ENCODE measurements around the gene CKB. TPM values are rescaled to one million over a fixed set of nuclear protein-coding genes. Genes with fewer than 3 reads are reported as not detected.
A peak's percentile ranks its signal among the peaks of the same experiment; 100 is the strongest.

The CKB gene
- total and polyA plus RNA-seq, 5 experiments from 2014 or later = 0.69 to 1.8 TPM; not detected in 3

- POLR2A ChIA-PET = interaction anchor here (1.7 kb wide), 1 partner anchor 12 kb away, joined by 4 read pairs; no protein-coding TSS in a partner anchor
- no peak overlapping the region for H3K27ac Mint-ChIP-seq
Measured at GRCh38 chr14:103533137-103533998, 10.7 kb upstream of the CKB start.

DNA sequence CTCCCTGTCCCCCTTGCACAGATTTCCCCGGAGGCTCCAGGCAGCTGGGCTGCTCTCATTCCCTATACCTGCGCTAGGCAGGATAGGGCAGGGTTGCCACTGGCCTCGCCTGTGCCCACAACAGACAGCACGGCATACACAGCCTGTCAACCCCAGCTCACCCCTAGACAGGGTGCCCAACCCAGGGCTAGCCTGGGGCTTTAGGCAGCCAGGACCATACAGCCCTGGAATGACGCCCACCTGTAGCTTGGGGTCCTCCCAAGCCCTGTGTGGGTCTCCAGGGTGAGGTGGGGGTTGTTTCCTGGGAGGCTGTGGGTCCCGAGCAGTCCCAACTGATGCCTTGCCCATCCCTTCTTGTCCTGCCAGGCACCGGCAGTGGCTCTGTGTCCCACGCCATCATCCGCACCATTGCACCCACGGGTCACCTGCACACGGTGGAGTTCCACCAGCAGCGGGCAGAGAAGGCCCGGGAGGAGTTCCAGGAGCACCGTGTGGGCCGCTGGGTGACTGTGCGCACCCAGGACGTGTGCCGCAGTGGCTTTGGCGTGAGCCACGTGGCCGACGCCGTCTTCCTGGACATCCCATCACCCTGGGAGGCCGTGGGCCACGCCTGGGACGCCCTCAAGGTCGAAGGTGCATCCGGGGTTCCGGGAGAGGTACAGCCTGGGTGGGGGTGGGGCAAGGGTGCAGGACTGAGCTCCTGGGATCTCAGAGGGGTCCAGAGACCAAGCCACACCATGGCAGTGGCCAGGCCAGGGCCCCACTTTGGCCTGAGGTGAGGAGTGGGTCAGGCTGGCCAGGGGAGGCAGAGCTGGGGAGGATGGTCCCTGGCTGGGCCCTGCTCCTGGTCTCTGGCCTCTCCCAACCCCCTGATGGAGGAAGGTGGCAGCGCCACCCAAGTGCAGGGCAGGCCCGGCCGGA, 9.8 kb upstream of the CKB start:
- Mint-ChIP-seq H3K9me3 (no peaks in the 10 kb centered on the region), H3K27me3 (peaks cover 0 to 2% (median 0%) of the 10 kb centered on the region in 5 donors), H3K36me3 (peaks cover 0 to 4% (median 0%) of the 10 kb centered on the region in 3 donors), H3K27ac (peak overlapping the region in 1 of 10 donors; percentile 49), H3K4me1 (peaks cover 18 to 42% (median 32%) of the 10 kb centered on the region in 4 donors), H3K4me3 (no peak overlapping the region)
- POLR2A ChIA-PET = interaction anchor here (1.7 to 2.6 kb wide), 2 partner anchors 13 to 30 kb away, joined by 4 to 11 read pairs; partner anchors contain the start of genes BAG5 and COA8
- DNase-seq (no peak), ATAC-seq (no peak)

More at GRCh38 chr14:103533137-103533998, 10.7 kb upstream of the CKB start:
- ATAC-seq = no peak
- Mint-ChIP-seq H3K4me1 (peaks cover 17 to 33% (median 26%) of the 10 kb centered on the region in 4 donors), H3K36me3 (peaks cover 0 to 4% (median 0%) of the 10 kb centered on the region in 3 donors), H3K9me3 (no peaks in the 10 kb centered on the region), H3K27me3 (peaks cover 0 to 2% (median 0%) of the 10 kb centered on the region in 5 donors), H3K4me3 (peak overlapping the region in 1 of 10 donors; percentile 37)
- DNase-seq = no peak

DNA sequence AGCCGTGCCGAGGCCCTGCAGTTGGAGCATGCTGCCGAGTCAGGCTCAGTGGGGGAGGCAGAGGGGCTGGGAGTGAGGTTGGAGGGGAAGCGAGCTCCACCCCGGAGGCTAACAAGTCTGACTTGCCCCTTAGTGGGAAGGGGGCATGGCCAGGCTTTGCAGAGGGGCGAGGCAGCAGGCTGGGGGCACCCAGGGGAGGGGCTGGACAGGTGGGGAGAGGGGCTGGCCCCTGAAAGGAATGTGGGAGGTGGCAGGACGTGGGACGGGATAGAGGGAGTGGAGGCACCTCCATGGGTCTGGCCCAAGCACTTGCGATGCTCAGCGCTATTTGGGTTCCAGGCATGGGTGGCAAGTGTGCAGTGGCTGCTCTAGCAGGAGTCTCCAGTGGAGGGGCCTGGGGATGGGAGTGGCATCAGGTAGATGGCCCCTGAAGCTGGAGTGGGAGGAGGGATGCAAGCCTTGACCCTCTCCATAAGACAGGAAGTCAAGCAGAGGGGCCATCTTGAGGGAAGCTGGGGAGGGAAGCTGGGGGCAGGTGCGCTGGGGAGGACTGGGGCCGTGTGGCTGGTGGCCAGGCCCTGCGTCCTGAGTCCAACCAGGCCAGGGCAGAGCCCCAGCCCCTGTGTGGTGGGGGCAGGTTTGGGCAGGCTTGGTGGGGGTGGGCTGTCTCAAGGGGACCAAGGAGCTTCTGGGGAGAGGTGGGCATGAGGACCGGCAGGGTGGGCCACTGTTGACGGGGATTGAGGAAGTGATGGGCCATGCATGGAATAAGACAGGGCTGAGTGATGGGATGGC, 9.0 kb upstream of the CKB start:
- POLR2A ChIA-PET = interaction anchor here (2.6 to 3.6 kb wide), 2 partner anchors 30 to 198 kb away, joined by 11 to 12 read pairs; partner anchors contain the start of genes BAG5, COA8 and EIF5
- Mint-ChIP-seq H3K36me3 (peaks cover 0 to 4% (median 0%) of the 10 kb centered on the region in 3 donors), H3K4me1 (peaks cover 19 to 50% (median 39%) of the 10 kb centered on the region in 4 donors), H3K27me3 (peaks cover 0 to 2% (median 0%) of the 10 kb centered on the region in 5 donors), H3K4me3 (peak overlapping the region in 4 of 10 donors; percentile 13 to 63 (median 19)), H3K9me3 (no peaks in the 10 kb centered on the region), H3K27ac (peak overlapping the region in 5 of 10 donors; percentile 44 to 63 (median 56))
- DNase-seq (no peak), ATAC-seq (no peak)

DNA sequence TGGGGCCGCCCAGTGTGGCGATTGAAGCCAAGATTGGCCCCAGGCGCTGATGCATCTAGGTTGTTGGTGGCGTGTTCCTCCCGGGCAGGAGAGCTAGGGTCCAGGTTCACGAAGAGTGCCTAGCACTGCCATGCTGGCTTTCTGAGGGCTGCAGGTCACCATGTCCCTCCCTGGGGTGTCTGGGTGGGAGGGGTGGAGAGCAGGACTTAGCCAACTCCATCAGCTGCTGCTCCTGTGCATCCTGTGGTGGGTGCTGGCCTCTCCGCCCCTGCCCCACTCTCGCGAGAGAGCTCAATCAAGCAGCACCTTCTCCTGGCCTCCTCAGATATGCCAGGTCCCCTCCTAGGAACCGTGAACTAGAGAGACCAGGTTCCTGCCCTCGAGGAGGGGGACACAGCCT, 8.2 kb upstream of the CKB start:
- POLR2A ChIA-PET = interaction anchor here (0.8 to 3.6 kb wide), 3 partner anchors 10 to 197 kb away, joined by 3 to 12 read pairs (median 11); partner anchors contain the start of genes BAG5, COA8 and EIF5
- DNase-seq (no peak), ATAC-seq (no peak)
- Mint-ChIP-seq H3K4me1 (peaks cover 19 to 52% (median 40%) of the 10 kb centered on the region in 4 donors), H3K4me3 (peak overlapping the region in 7 of 10 donors; percentile 90 to 95 (median 93)), H3K9me3 (no peaks in the 10 kb centered on the region), H3K27me3 (peaks cover 0 to 2% (median 0%) of the 10 kb centered on the region in 5 donors), H3K36me3 (peaks cover 0 to 4% (median 0%) of the 10 kb centered on the region in 3 donors), H3K27ac (peak overlapping the region in 8 of 10 donors; percentile 24 to 96 (median 60))

- POLR2A ChIA-PET = interaction anchor here (0.8 to 3.6 kb wide), 5 partner anchors 9 to 197 kb away, joined by 3 to 12 read pairs (median 9); partner anchors contain the start of genes BAG5, COA8 and EIF5
- H3K9me3 Mint-ChIP-seq = no peaks in the 10 kb centered on the region
- peaks cover 0 to 4% (median 0%) of the 10 kb centered on the region in 3 donors for H3K36me3 Mint-ChIP-seq
- peak overlapping the region in 8 of 10 donors; percentile 57 to 98 (median 90) for H3K27ac Mint-ChIP-seq
- H3K4me1 Mint-ChIP-seq = peaks cover 19 to 52% (median 41%) of the 10 kb centered on the region in 4 donors
- peak overlapping the region; percentile 88 to 95 (median 92) for H3K4me3 Mint-ChIP-seq
- ATAC-seq (no peak), DNase-seq (peak in 2 of 10 donors; percentile 26 to 29)
- peaks cover 0 to 2% (median 0%) of the 10 kb centered on the region in 5 donors for H3K27me3 Mint-ChIP-seq
Measured at GRCh38 chr14:103530390-103530789, 7.8 kb upstream of the CKB start.

GRCh38 chr14:103529383-103530365, 7.0 kb upstream of the CKB start:
- peaks cover 0 to 4% (median 0%) of the 10 kb centered on the region in 3 donors for H3K36me3 Mint-ChIP-seq
- H3K27me3 Mint-ChIP-seq = peaks cover 0 to 2% (median 0%) of the 10 kb centered on the region in 5 donors
- no peaks in the 10 kb centered on the region for H3K9me3 Mint-ChIP-seq
- peak overlapping the region; percentile 88 to 95 (median 92) for H3K4me3 Mint-ChIP-seq
- H3K4me1 Mint-ChIP-seq = peaks cover 19 to 52% (median 41%) of the 10 kb centered on the region in 4 donors
- ATAC-seq (no peak), DNase-seq (no peak)
- peak overlapping the region; percentile 86 to 98 (median 95) for H3K27ac Mint-ChIP-seq
- POLR2A ChIA-PET = interaction anchor here (1.1 to 3.6 kb wide), 5 partner anchors 9 to 196 kb away, joined by 4 to 12 read pairs (median 9); partner anchors contain the start of genes BAG5, COA8 and EIF5

DNA sequence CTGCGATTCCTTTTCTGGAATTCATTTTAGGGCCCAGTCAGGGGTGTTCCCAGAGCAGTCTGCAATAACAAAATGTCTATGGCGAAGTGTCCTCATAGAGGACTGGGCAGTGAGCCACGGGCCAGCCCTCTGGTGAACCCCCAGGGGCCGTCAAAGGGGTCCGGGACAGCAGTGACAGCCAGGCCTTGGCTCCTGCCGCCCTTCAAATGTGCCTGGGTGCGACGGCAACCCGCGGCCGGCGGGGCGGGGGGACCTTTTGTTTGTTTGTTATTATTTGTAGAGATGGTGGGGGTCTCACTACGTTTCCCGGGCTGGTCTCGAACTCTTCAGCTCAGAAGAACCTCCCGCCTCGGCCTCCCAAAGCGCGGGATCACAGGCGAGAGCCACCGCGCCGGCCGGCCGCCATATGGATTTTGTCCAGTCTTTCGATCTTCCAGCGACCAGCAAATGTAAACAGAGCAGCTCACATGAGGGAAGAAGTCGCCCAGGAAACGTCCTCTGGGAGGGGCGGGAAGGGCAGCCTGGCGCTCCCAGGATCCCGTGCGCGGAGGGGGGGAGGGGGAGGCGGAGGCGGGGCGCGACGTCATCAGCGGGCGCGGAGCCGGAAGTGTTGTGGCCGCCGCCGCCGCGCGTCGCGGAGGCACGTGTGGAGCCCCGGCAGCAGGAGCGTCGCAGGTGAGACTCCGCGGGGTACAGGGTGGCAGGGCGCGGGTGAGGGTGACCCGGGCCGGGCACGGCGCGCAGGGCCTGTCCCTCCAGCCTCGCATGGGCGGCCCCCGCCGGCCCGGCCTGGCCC, 6.2 kb upstream of the CKB start, which contains the start of gene TRMT61A:
Gene TRMT61A (plus strand): TSS at position 610 of the 796 bp plus-strand sequence. CDS start 783 bp downstream, outside the sequence.
- Mint-ChIP-seq H3K27ac (peak within 1 kb of the TSS; percentile 86 to 98 (median 96)), H3K9me3 (no peaks in the 10 kb centered on the region), H3K27me3 (peaks cover 0 to 3% (median 0%) of the 10 kb centered on the region in 5 donors), H3K4me1 (peaks cover 19 to 52% (median 42%) of the 10 kb centered on the region in 4 donors), H3K4me3 (peak within 1 kb of the TSS; percentile 88 to 95 (median 93)), H3K36me3 (peaks cover 0 to 2% (median 0%) of the 10 kb centered on the region in 3 donors)
- ATAC-seq = peak; percentile 92
- DNase-seq = peak; percentile 61 to 86 (median 74)
- POLR2A ChIA-PET = interaction anchor here (0.7 to 3.6 kb wide), 6 partner anchors 8 to 195 kb away, joined by 4 to 12 read pairs (median 6); partner anchors contain the start of genes BAG5 and EIF5

- Mint-ChIP-seq H3K27ac (peak overlapping the region; percentile 86 to 96 (median 95)), H3K4me1 (peaks cover 19 to 52% (median 44%) of the 10 kb centered on the region in 4 donors), H3K36me3 (peaks cover 0 to 2% (median 0%) of the 10 kb centered on the region in 3 donors), H3K9me3 (no peaks in the 10 kb centered on the region), H3K27me3 (peaks cover 0 to 7% (median 1%) of the 10 kb centered on the region in 5 donors), H3K4me3 (peak overlapping the region; percentile 88 to 95 (median 93))
- DNase-seq (no peak), ATAC-seq (no peak)
- POLR2A ChIA-PET = interaction anchor here (0.7 to 3.6 kb wide), 7 partner anchors 9 to 194 kb away, joined by 3 to 12 read pairs (median 6); partner anchors contain the start of genes BAG5 and EIF5
Measured at GRCh38 chr14:103528146-103528586, 5.5 kb upstream of the CKB start.

Data from naive thymus-derived CD8-positive, alpha-beta T cell (primary cell).